GM11168 (cell line): ENCODE measurements around the gene ECE1.

Experiments used
- in situ Hi-C: fragments of 300-500 bp; cut with MboI; formaldehyde crosslinking; loops from one replicate; pipeline ENCODE4 v1.12.0; 2022; ENCODE audit warnings: low sequenced_read_pairs; ENCODE audit not compliant: unreplicated experiment

The ECE1 gene

GRCh38 chr1:21271550-21271949, 18.7 kb downstream of the ECE1 start:
- in situ Hi-C loops = no loop called here

- in situ Hi-C loops = no loop called here
Measured at GRCh38 chr1:21270086-21270689, 20.1 kb downstream of the ECE1 start.

GRCh38 chr1:21269461-21270085, 20.7 kb downstream of the ECE1 start:
- in situ Hi-C loops = no loop called here

- in situ Hi-C loops = no loop called here
Measured at GRCh38 chr1:21268281-21269239, 21.7 kb downstream of the ECE1 start.

GRCh38 chr1:21267191-21268077, 22.8 kb downstream of the ECE1 start:
- in situ Hi-C loops = no loop called here

GRCh38 chr1:21266119-21266774, 24.0 kb downstream of the ECE1 start:
- in situ Hi-C loops = no loop called here

- in situ Hi-C loops = no loop called here
Measured at GRCh38 chr1:21265644-21266043, 24.6 kb downstream of the ECE1 start.

GRCh38 chr1:21264898-21265297, 25.4 kb downstream of the ECE1 start:
- in situ Hi-C loops = no loop called here

GRCh38 chr1:21263653-21264225, 26.5 kb downstream of the ECE1 start:
- in situ Hi-C loops = no loop called here

- in situ Hi-C loops = no loop called here
Measured at GRCh38 chr1:21263052-21263429, 27.2 kb downstream of the ECE1 start.

- in situ Hi-C loops = no loop called here
Measured at GRCh38 chr1:21262293-21263051, 27.8 kb downstream of the ECE1 start.

GRCh38 chr1:21261551-21262292, 28.5 kb downstream of the ECE1 start:
- in situ Hi-C loops = no loop called here

- in situ Hi-C loops = no loop called here
Measured at GRCh38 chr1:21260405-21261125, 29.7 kb downstream of the ECE1 start.

GRCh38 chr1:21259316-21260076, 30.8 kb downstream of the ECE1 start:
- in situ Hi-C loops = loop anchor here (5.0 kb wide), 1 partner anchor 108 kb away; no protein-coding TSS in a partner anchor

GRCh38 chr1:21258331-21259134, 31.7 kb downstream of the ECE1 start:
- in situ Hi-C loops = loop anchor here (5.0 kb wide), 1 partner anchor 109 kb away; no protein-coding TSS in a partner anchor
